HCT116 (cell line): ENCODE data around the gene BLZF1. TPM values are rescaled to one million over a fixed set of nuclear protein-coding genes. Genes with fewer than 3 reads are reported as not detected.

Source experiments
- ATAC-seq: fragments of 200-7000 bp; cut with Tn5 transposase; 2 replicates; pipeline ENCODE4 v1.9.1; 2020; ENCODE audit warnings: mild to moderate bottlenecking, moderate library complexity
- BruUV-seq: library from RNA; stranded (reverse); fragments of 400-500 nt; replicated peaks from 2 replicates; lab custom pipeline; 2021; lab: Mats Ljungman, UMichigan
- CTCF ChIA-PET: fragments of 300-600 bp; sonication (Branson Sonifier 250); formaldehyde crosslinking; loops from one replicate; lab custom pipeline; 2021; ENCODE audit warnings: antibody characterized with exemption; lab: Charles Lee
- POLR2A ChIA-PET: fragments of 300-600, 350-600 bp; sonication (Branson Sonifier 250); formaldehyde crosslinking; loops from one replicate; lab custom pipeline; 2021; ENCODE audit warnings: antibody characterized with exemption; lab: Charles Lee
- RAD21 ChIA-PET, 2 experiments: fragments of 300-600 bp; sonication (Branson Sonifier 250); formaldehyde crosslinking; loops; one replicate each; lab custom pipeline; 2023; ENCODE audit warnings: low total read pairs in 2 of 2; ENCODE audit not compliant: uncharacterized antibody in 2 of 2, unreplicated experiment in 2 of 2, low non-redundant PET in 1 of 2; lab: Charles Lee
- DNase-seq: peaks from one replicate; pipeline ENCODE4 v3.0.0-alpha.2; 2010; ENCODE audit warnings: low read depth, low spot score
- H2AFZ ChIP-seq: fragments of 200-600 bp; shearing (Covaris generic), sonication (generic); 2 replicates; pipeline ENCODE4 v1.6.1; 2017; ENCODE audit warnings: low read depth, mixed run types, mixed read lengths, antibody characterized with exemption, low read length; ENCODE audit not compliant: poor library complexity, severe bottlenecking
- H3K27ac ChIP-seq: 2 replicates; pipeline ENCODE4 v1.5.1; 2012; ENCODE audit warnings: low read depth, low read length
- H3K27me3 ChIP-seq: fragments of 200-600 bp; sonication (generic); 2 replicates; pipeline ENCODE4 v1.6.1; 2016; ENCODE audit warnings: mixed run types, low read length, mixed read lengths; ENCODE audit not compliant: insufficient read depth
- H3K36me3 ChIP-seq, 2 experiments: fragments of 200-500 bp in 1 of 2; fragments of 200-600 bp in 1 of 2; sonication (Bioruptor generic) in 1 of 2; sonication (generic) in 1 of 2; 2 replicates each; pipeline versions ENCODE4 v1.5.1 to v1.6.1; 2014 to 2016; ENCODE audit warnings: low read length in 2 of 2, inconsistent platforms in 1 of 2, mixed read lengths in 1 of 2, mixed run types in 1 of 2; ENCODE audit not compliant: insufficient read depth in 2 of 2, control insufficient read depth in 1 of 2
- H3K4me1 ChIP-seq, 2 experiments: fragments of 200-600 bp in 1 of 2; sonication (generic) in 1 of 2; 2 replicates each; pipeline versions ENCODE4 v1.5.1 to v1.6.1; 2012 to 2017; ENCODE audit warnings: low read length in 2 of 2, inconsistent platforms in 1 of 2, mild to moderate bottlenecking in 1 of 2, mixed read lengths in 1 of 2, mixed run types in 1 of 2, moderate library complexity in 1 of 2; ENCODE audit not compliant: insufficient read depth in 2 of 2, control insufficient read depth in 1 of 2
- H3K4me2 ChIP-seq: fragments of 200-600 bp; sonication (generic); 2 replicates; pipeline ENCODE4 v1.6.1; 2017; ENCODE audit warnings: mixed run types, low read length, mixed read lengths
- H3K4me3 ChIP-seq, 2 experiments: fragments of 200-600 bp in 1 of 2; sonication (generic) in 1 of 2; replicated peaks in 1 of 2; 2 replicates each; pipeline ENCODE4 v1.5.1; 2011 to 2016; ENCODE audit warnings: low read length in 2 of 2, control low read depth in 1 of 2, low read depth in 1 of 2, mild to moderate bottlenecking in 1 of 2, mixed read lengths in 1 of 2, mixed run types in 1 of 2
- H3K79me2 ChIP-seq: fragments of 200-600 bp; sonication (generic); 2 replicates; pipeline ENCODE4 v1.6.1; 2017; ENCODE audit warnings: mild to moderate bottlenecking, mixed run types, low read length, moderate library complexity, mixed read lengths; ENCODE audit not compliant: insufficient read depth
- H3K9ac ChIP-seq: fragments of 200-600 bp; sonication (generic); 2 replicates; pipeline ENCODE4 v1.6.1; 2016; ENCODE audit warnings: low read length, mixed read lengths
- H3K9me2 ChIP-seq: fragments of 200-600 bp; sonication (generic), shearing (Covaris generic); 2 replicates; pipeline ENCODE4 v1.6.1; 2017; ENCODE audit warnings: mixed run types, mild to moderate bottlenecking, moderate library complexity; ENCODE audit not compliant: insufficient read depth
- H3K9me3 ChIP-seq, 2 experiments: fragments of 200-500 bp in 1 of 2; fragments of 200-600 bp in 1 of 2; sonication (Bioruptor generic) in 1 of 2; sonication (generic) in 1 of 2; 2 replicates each; pipeline ENCODE4 v1.6.1; 2014 to 2017; ENCODE audit warnings: low read length in 2 of 2, mixed read lengths in 2 of 2, inconsistent platforms in 1 of 2, low read depth in 1 of 2, mild to moderate bottlenecking in 1 of 2, mixed run types in 1 of 2, moderate library complexity in 1 of 2; ENCODE audit not compliant: control insufficient read depth in 1 of 2, insufficient read depth in 1 of 2
- H4K20me1 ChIP-seq: fragments of 200-600 bp; sonication (generic), shearing (Covaris generic); 2 replicates; pipeline ENCODE4 v1.6.1; 2017; ENCODE audit warnings: mixed run types, mild to moderate bottlenecking, moderate library complexity; ENCODE audit not compliant: insufficient read depth
- CBX3 ChIP-seq: IDR thresholded peaks from 2 replicates; pipeline ENCODE4 v1.6.1; 2012; ENCODE audit warnings: low read depth
- CEBPB ChIP-seq: IDR thresholded peaks from 2 replicates; pipeline ENCODE4 v1.6.1; 2012; ENCODE audit warnings: low read depth
- EGR1 ChIP-seq: IDR thresholded peaks from 2 replicates; pipeline ENCODE4 v1.6.1; 2012; ENCODE audit warnings: low read depth
- EZH2 ChIP-seq: fragments of 200-600 bp; sonication (generic); IDR thresholded peaks from 2 replicates; pipeline ENCODE4 v1.6.1; 2017; ENCODE audit warnings: antibody characterized with exemption, mixed run types
- EZH2phosphoT487 ChIP-seq: fragments of 200-600 bp; IDR thresholded peaks from 2 replicates; pipeline ENCODE4 v1.6.1; 2018; ENCODE audit warnings: antibody characterized with exemption, borderline replicate concordance
- JUND ChIP-seq: IDR thresholded peaks from 2 replicates; pipeline ENCODE4 v1.6.1; 2012
- POLR2A ChIP-seq: IDR thresholded peaks from 2 replicates; pipeline ENCODE4 v1.7.0; 2011; ENCODE audit warnings: borderline replicate concordance; ENCODE audit not compliant: insufficient read depth, insufficient read length; ENCODE audit errors: extremely low read depth
- POLR2AphosphoS5 ChIP-seq: IDR thresholded peaks from 2 replicates; pipeline ENCODE4 v1.6.1; 2011; ENCODE audit warnings: mild to moderate bottlenecking, low read depth, low read length, moderate library complexity
- RAD21 ChIP-seq: IDR thresholded peaks from 2 replicates; pipeline ENCODE4 v1.6.1; 2012; ENCODE audit warnings: low read depth, mild to moderate bottlenecking
- SIN3A ChIP-seq: IDR thresholded peaks from 2 replicates; pipeline ENCODE4 v1.6.1; 2012; ENCODE audit warnings: low read depth
- SP1 ChIP-seq: IDR thresholded peaks from 2 replicates; pipeline ENCODE4 v1.6.1; 2012; ENCODE audit warnings: low read depth
- SRF ChIP-seq: IDR thresholded peaks from 2 replicates; pipeline ENCODE4 v1.6.1; 2012; ENCODE audit warnings: low read depth
- TCF7L2 ChIP-seq: IDR thresholded peaks from 2 replicates; pipeline ENCODE4 v1.7.0; 2011; ENCODE audit warnings: borderline replicate concordance, inconsistent platforms; ENCODE audit not compliant: insufficient read depth, insufficient read length; ENCODE audit errors: extremely low read depth
- YY1 ChIP-seq: IDR thresholded peaks from 2 replicates; pipeline ENCODE4 v1.6.1; 2011; ENCODE audit warnings: low read length, low read depth, moderate library complexity, mild to moderate bottlenecking; ENCODE audit not compliant: insufficient replicate concordance; ENCODE audit errors: extremely low read depth
- ZFX ChIP-seq: fragments of 450-650 bp; IDR thresholded peaks from 2 replicates; pipeline ENCODE4 v1.6.1; 2017
- ZNF274 ChIP-seq: fragments of 200-500 bp; sonication (Bioruptor generic); IDR thresholded peaks from 2 replicates; pipeline ENCODE4 v1.6.1; 2014; ENCODE audit warnings: mild to moderate bottlenecking, low read depth, low read length, inconsistent platforms
- intact Hi-C: fragments of 100-400 bp; cut with micrococcal nuclease; formaldehyde crosslinking; loops from 2 replicates; pipeline ENCODE4 v1.10.0; 2022
- total RNA-seq: library from RNA; stranded (reverse); gene quantifications from one replicate; pipeline ENCODE4 v1.2.1, GENCODE V29; 2021; ENCODE audit not compliant: unreplicated experiment
- TF ChIP-seq, protein P1 (sequence below): IDR thresholded peaks from 2 replicates; pipeline ENCODE4 v1.6.1; 2011; ENCODE audit warnings: mild to moderate bottlenecking, low read length, moderate library complexity; ENCODE audit not compliant: insufficient replicate concordance; ENCODE audit errors: extremely low read depth
- TF ChIP-seq, protein P2 (sequence below), 3 experiments: fragments of 200-600 bp in 1 of 3; sonication (generic) in 1 of 3; IDR thresholded peaks in 2 of 3; conservative IDR thresholded peaks in 1 of 3; 2 replicates each; pipeline ENCODE4 v1.5.1; 2012 to 2017; ENCODE audit warnings: low read depth in 2 of 3, low read length in 2 of 3, antibody characterized with exemption in 1 of 3, borderline replicate concordance in 1 of 3, control low read depth in 1 of 3, mild to moderate bottlenecking in 1 of 3, mixed read lengths in 1 of 3, mixed run types in 1 of 3, moderate library complexity in 1 of 3; ENCODE audit not compliant: insufficient read depth in 1 of 3
- TF ChIP-seq, protein P3 (sequence below): IDR thresholded peaks from 2 replicates; pipeline ENCODE4 v1.6.1; 2012; ENCODE audit warnings: low read depth
- TF ChIP-seq, protein P4 (sequence below): IDR thresholded peaks from 2 replicates; pipeline ENCODE4 v1.6.1; 2012

The BLZF1 gene
- total RNA-seq, 1 experiment from 2014 or later, result 19.6 TPM

DNA sequence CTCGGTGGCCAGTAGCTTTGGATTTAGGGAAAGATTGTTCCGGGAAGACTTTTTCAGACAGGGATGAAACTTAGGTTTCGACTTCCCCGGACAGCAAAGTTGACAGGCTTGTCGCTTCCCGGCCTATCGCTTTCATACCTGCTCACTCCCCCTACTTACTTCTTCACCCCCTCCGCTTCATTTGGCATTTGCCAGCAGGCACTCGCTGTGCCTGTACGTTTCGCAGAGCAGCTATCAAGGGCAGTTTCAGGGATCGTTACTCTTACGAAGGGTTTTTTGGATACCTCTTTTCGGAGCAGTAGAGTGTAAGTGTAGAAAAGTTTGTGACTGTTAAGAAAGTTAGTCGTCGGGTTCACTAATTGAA lies 393 bp downstream of the BLZF1 start:
- Histone ChIP-seq H3K4me1 (peaks cover 11 to 29% of the 10 kb centered on the region in 2 experiments), H3K9me2 (no peaks in the 10 kb centered on the region), H3K79me2 (peaks cover 38% of the 10 kb centered on the region), H3K27me3 (no peaks in the 10 kb centered on the region), H3K27ac (peak overlapping the region; percentile 70), H3K36me3 (peaks cover 7 to 12% of the 10 kb centered on the region in 2 experiments; a peak in 3 of 4 replicates), H3K9me3 (no peaks in the 10 kb centered on the region), H2AFZ (peak overlapping the region; percentile 93), H3K4me2 (peak overlapping the region; percentile 84), H4K20me1 (no peaks in the 10 kb centered on the region), H3K9ac (peak overlapping the region; percentile 80), H3K4me3 (peak overlapping the region; percentile 91 to 97)
- TF ChIP-seq ZFX (no peak), TCF7L2 (no peak), POLR2A (no peak), JUND (no peak), EZH2 (no peak), SRF (no peak), YY1 (no peak), RAD21 (no peak), SIN3A (no peak), POLR2AphosphoS5 (no peak; the same call in 1 of the 2 replicates), EGR1 (no peak), SP1 (no peak), ZNF274 (no peak), CEBPB (no peak), CBX3 (no peak), EZH2phosphoT487 (no peak)
- TF ChIP-seq, protein P1, sequence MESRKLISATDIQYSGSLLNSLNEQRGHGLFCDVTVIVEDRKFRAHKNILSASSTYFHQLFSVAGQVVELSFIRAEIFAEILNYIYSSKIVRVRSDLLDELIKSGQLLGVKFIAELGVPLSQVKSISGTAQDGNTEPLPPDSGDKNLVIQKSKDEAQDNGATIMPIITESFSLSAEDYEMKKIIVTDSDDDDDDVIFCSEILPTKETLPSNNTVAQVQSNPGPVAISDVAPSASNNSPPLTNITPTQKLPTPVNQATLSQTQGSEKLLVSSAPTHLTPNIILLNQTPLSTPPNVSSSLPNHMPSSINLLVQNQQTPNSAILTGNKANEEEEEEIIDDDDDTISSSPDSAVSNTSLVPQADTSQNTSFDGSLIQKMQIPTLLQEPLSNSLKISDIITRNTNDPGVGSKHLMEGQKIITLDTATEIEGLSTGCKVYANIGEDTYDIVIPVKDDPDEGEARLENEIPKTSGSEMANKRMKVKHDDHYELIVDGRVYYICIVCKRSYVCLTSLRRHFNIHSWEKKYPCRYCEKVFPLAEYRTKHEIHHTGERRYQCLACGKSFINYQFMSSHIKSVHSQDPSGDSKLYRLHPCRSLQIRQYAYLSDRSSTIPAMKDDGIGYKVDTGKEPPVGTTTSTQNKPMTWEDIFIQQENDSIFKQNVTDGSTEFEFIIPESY, result no peak
- TF ChIP-seq, protein P2, sequence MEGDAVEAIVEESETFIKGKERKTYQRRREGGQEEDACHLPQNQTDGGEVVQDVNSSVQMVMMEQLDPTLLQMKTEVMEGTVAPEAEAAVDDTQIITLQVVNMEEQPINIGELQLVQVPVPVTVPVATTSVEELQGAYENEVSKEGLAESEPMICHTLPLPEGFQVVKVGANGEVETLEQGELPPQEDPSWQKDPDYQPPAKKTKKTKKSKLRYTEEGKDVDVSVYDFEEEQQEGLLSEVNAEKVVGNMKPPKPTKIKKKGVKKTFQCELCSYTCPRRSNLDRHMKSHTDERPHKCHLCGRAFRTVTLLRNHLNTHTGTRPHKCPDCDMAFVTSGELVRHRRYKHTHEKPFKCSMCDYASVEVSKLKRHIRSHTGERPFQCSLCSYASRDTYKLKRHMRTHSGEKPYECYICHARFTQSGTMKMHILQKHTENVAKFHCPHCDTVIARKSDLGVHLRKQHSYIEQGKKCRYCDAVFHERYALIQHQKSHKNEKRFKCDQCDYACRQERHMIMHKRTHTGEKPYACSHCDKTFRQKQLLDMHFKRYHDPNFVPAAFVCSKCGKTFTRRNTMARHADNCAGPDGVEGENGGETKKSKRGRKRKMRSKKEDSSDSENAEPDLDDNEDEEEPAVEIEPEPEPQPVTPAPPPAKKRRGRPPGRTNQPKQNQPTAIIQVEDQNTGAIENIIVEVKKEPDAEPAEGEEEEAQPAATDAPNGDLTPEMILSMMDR (IDR thresholded peaks at IDR 0.05 in 2 of 3, conservative IDR thresholded peaks at IDR 0.05 in 1 of 3; ENCODE audit: borderline replicate concordance in 1 of 3, insufficient read depth in 1 of 3, low read depth in 2 of 3, low read length in 2 of 3), result no peak
- TF ChIP-seq, protein P3, sequence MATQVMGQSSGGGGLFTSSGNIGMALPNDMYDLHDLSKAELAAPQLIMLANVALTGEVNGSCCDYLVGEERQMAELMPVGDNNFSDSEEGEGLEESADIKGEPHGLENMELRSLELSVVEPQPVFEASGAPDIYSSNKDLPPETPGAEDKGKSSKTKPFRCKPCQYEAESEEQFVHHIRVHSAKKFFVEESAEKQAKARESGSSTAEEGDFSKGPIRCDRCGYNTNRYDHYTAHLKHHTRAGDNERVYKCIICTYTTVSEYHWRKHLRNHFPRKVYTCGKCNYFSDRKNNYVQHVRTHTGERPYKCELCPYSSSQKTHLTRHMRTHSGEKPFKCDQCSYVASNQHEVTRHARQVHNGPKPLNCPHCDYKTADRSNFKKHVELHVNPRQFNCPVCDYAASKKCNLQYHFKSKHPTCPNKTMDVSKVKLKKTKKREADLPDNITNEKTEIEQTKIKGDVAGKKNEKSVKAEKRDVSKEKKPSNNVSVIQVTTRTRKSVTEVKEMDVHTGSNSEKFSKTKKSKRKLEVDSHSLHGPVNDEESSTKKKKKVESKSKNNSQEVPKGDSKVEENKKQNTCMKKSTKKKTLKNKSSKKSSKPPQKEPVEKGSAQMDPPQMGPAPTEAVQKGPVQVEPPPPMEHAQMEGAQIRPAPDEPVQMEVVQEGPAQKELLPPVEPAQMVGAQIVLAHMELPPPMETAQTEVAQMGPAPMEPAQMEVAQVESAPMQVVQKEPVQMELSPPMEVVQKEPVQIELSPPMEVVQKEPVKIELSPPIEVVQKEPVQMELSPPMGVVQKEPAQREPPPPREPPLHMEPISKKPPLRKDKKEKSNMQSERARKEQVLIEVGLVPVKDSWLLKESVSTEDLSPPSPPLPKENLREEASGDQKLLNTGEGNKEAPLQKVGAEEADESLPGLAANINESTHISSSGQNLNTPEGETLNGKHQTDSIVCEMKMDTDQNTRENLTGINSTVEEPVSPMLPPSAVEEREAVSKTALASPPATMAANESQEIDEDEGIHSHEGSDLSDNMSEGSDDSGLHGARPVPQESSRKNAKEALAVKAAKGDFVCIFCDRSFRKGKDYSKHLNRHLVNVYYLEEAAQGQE, result no peak
- TF ChIP-seq, protein P4, sequence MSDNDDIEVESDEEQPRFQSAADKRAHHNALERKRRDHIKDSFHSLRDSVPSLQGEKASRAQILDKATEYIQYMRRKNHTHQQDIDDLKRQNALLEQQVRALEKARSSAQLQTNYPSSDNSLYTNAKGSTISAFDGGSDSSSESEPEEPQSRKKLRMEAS, result no peak
- BruUV-seq, result TSS peak; percentile 57
- POLR2A ChIA-PET, result interaction anchor here (0.8 kb wide), 1 partner anchor 261 kb away, joined by 3 read pairs; no protein-coding TSS in a partner anchor
- DNase-seq (no peak), ATAC-seq (peak; percentile 8; the same call in 1 of the 2 replicates)
- intact Hi-C loops, result no loop called here
- RAD21 ChIA-PET, result no interaction called here
- CTCF ChIA-PET, result interaction anchor here (1.0 kb wide), 1 partner anchor 1026 kb away, joined by 4 read pairs; no protein-coding TSS in a partner anchor
